Peyer's patch (tissue), 4 donors: ENCODE data around the gene GRAMD2A.

Experiments
- POLR2A ChIP-seq, 2 donors: fragments of 450-650 bp; IDR thresholded peaks; one replicate each; pipeline ENCODE4 v1.5.1; 2017; ENCODE audit warnings: antibody characterized with exemption in 2 of 2, mild to moderate bottlenecking in 2 of 2, moderate library complexity in 2 of 2
- TF ChIP-seq, protein P1 (sequence below), 6 experiments: fragments of 450-650 bp in 4 of 6; fragments of 200-600 bp in 2 of 6; sonication (generic) in 1 of 6; IDR thresholded peaks; one replicate each; pipeline ENCODE4 v1.5.1; 2017 to 2019; ENCODE audit warnings: antibody characterized with exemption in 6 of 6, mild to moderate bottlenecking in 3 of 6, moderate library complexity in 1 of 6

DNA sequence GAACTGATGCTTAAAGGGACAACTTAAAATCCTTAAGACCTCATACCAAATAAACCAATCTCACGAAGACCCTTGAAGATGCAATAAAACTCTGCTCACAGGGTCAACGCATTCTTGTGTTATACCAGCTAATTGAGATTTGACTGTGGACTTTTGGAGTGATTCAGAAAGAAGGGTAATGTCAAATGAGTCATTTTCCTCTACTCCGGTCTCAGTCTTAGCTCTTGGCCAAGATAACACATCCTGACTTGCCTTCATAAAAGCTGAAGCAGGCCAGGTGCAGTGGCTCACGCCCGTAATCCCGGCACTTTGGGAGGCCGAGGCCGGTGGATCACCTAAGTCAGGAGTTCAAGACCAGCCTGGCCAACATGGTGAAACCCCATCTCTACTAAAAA, 29.6 kb upstream of the GRAMD2A start:
- TF ChIP-seq, protein P1, sequence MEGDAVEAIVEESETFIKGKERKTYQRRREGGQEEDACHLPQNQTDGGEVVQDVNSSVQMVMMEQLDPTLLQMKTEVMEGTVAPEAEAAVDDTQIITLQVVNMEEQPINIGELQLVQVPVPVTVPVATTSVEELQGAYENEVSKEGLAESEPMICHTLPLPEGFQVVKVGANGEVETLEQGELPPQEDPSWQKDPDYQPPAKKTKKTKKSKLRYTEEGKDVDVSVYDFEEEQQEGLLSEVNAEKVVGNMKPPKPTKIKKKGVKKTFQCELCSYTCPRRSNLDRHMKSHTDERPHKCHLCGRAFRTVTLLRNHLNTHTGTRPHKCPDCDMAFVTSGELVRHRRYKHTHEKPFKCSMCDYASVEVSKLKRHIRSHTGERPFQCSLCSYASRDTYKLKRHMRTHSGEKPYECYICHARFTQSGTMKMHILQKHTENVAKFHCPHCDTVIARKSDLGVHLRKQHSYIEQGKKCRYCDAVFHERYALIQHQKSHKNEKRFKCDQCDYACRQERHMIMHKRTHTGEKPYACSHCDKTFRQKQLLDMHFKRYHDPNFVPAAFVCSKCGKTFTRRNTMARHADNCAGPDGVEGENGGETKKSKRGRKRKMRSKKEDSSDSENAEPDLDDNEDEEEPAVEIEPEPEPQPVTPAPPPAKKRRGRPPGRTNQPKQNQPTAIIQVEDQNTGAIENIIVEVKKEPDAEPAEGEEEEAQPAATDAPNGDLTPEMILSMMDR (IDR thresholded peaks at IDR 0.05) = no peak
- TF ChIP-seq POLR2A (IDR thresholded peaks at IDR 0.05) = no peak
